Hippocampal formation (tissue), 2 donors: ENCODE measurements around the gene SELENOW.

Experiments used
- DNase-seq, 2 donors: peaks; one replicate each; lab custom pipeline; 2025; lab: John Stamatoyannopoulos, UW

Gene SELENOW

GRCh38 chr19:47820410-47820809 lies 41.9 kb downstream of the SELENOW start:
- no peak for DNase-seq

GRCh38 chr19:47821460-47822020 lies 43.0 kb downstream of the SELENOW start, which contains the start of gene CRX:
Gene CRX, plus strand, starts transcription at chr19:47821937. Its CDS starts 12,507 bp downstream, at chr19:47834444.
- DNase-seq = no peak

- DNase-seq = no peak
Measured at GRCh38 chr19:47824396-47824795, 45.9 kb downstream of the SELENOW start.

- no peak for DNase-seq
Measured at GRCh38 chr19:47826800-47827199, 48.3 kb downstream of the SELENOW start.

- no peak for DNase-seq
Measured at GRCh38 chr19:47832723-47833122, 54.2 kb downstream of the SELENOW start.
